Cardiac fibroblast (primary cell): ENCODE data around the gene SAMD8.

ENCODE experiments used
- DNase-seq, 2 donors: peaks; one replicate each; pipeline versions ENCODE4 v3.0.0 to v3.0.0-alpha.2; 2010; ENCODE audit warnings: low read depth in 2 of 2
- H3K4me3 ChIP-seq, 2 donors: replicated peaks in 1 of 2; 1 replicate in 1 of 2; 2 replicates in 1 of 2; pipeline ENCODE4 v1.5.1; 2011; ENCODE audit warnings: low read depth in 2 of 2, low read length in 2 of 2, mild to moderate bottlenecking in 2 of 2, moderate library complexity in 1 of 2
- CTCF ChIP-seq: IDR thresholded peaks from one replicate; pipeline ENCODE4 v1.5.1; 2011; ENCODE audit warnings: low read depth, mild to moderate bottlenecking, low read length, inconsistent platforms

Gene SAMD8

GRCh38 chr10:75084834-75085384 is 26.5 kb upstream of the SAMD8 start:
- H3K4me3 ChIP-seq, result no peak overlapping the region
- DNase-seq, result no peak
- TF ChIP-seq CTCF, result no peak

GRCh38 chr10:75086278-75086934 is 25.1 kb upstream of the SAMD8 start:
- no peak overlapping the region for H3K4me3 ChIP-seq
- no peak for DNase-seq
- no peak for TF ChIP-seq CTCF

- DNase-seq, result no peak
- no peak overlapping the region for H3K4me3 ChIP-seq
- TF ChIP-seq CTCF, result no peak
These were observed 22.8 kb upstream of the SAMD8 start for GRCh38 chr10:75088640-75089039.

- H3K4me3 ChIP-seq, result no peak overlapping the region
- DNase-seq, result no peak
- no peak for TF ChIP-seq CTCF
These were observed 21.8 kb upstream of the SAMD8 start for GRCh38 chr10:75089634-75090033.

GRCh38 chr10:75091146-75091545 is 20.3 kb upstream of the SAMD8 start:
- no peak overlapping the region for H3K4me3 ChIP-seq
- DNase-seq, result no peak
- TF ChIP-seq CTCF, result no peak

GRCh38 chr10:75094465-75094864 is 17.0 kb upstream of the SAMD8 start:
- no peak for TF ChIP-seq CTCF
- H3K4me3 ChIP-seq, result no peak overlapping the region
- DNase-seq, result no peak

GRCh38 chr10:75095631-75096030 is 15.8 kb upstream of the SAMD8 start:
- no peak overlapping the region for H3K4me3 ChIP-seq
- TF ChIP-seq CTCF, result no peak
- no peak for DNase-seq
